Endodermal cell (in vitro differentiated cells): ENCODE results near the gene CACHD1. TPM values are rescaled to one million over a fixed set of nuclear protein-coding genes. Genes with fewer than 3 reads are reported as not detected.
A peak's percentile ranks its signal among the peaks of the same experiment; 100 is the strongest.

ENCODE experiments used
- DNase-seq: peaks from one replicate; pipeline ENCODE4 v3.0.0-alpha.2; 2017
- H3K27ac ChIP-seq: 2 replicates; pipeline ENCODE4 v1.5.1; 2013; ENCODE audit warnings: mild to moderate bottlenecking, low read depth, low read length, moderate library complexity
- H3K27me3 ChIP-seq: 2 replicates; pipeline ENCODE4 v1.6.1; 2013; ENCODE audit warnings: mild to moderate bottlenecking, low read length, moderate library complexity; ENCODE audit not compliant: insufficient read depth, control insufficient read depth, poor library complexity, severe bottlenecking
- H3K36me3 ChIP-seq: 2 replicates; pipeline ENCODE4 v1.7.0; 2013; ENCODE audit warnings: mild to moderate bottlenecking, low read length, moderate library complexity; ENCODE audit not compliant: control insufficient read depth, insufficient read depth
- H3K4me1 ChIP-seq: one replicate; pipeline ENCODE4 v1.7.0; 2013; ENCODE audit warnings: low read length; ENCODE audit not compliant: control insufficient read depth, insufficient read depth
- H3K4me3 ChIP-seq: 2 replicates; pipeline ENCODE4 v1.5.1; 2013; ENCODE audit warnings: mild to moderate bottlenecking, low read length, moderate library complexity
- H3K9ac ChIP-seq: 2 replicates; pipeline ENCODE4 v1.6.1; 2013; ENCODE audit warnings: mild to moderate bottlenecking, low read length, moderate library complexity; ENCODE audit not compliant: poor library complexity, severe bottlenecking; ENCODE audit errors: extremely low read depth
- H3K9me3 ChIP-seq: 2 replicates; pipeline ENCODE4 v1.6.1; 2013; ENCODE audit warnings: mild to moderate bottlenecking, low read length, moderate library complexity; ENCODE audit not compliant: control insufficient read depth
- H3K27ac Mint-ChIP-seq: 2 replicates; pipeline ENCODE4 v1.8.0; 2020; ENCODE audit warnings: mixed read lengths
- H3K27me3 Mint-ChIP-seq: 2 replicates; pipeline ENCODE4 v1.8.0; 2021; ENCODE audit warnings: mild to moderate bottlenecking, mixed read lengths; ENCODE audit not compliant: insufficient read depth
- H3K36me3 Mint-ChIP-seq: 2 replicates; pipeline ENCODE4 v1.8.0; 2020; ENCODE audit warnings: low read depth, mixed read lengths
- H3K4me1 Mint-ChIP-seq: 2 replicates; pipeline ENCODE4 v1.8.0; 2020; ENCODE audit warnings: mixed read lengths
- H3K4me3 Mint-ChIP-seq: 2 replicates; pipeline ENCODE4 v1.8.0; 2020; ENCODE audit warnings: mild to moderate bottlenecking, moderate library complexity, mixed read lengths
- H3K9me3 Mint-ChIP-seq: 2 replicates; pipeline ENCODE4 v1.8.0; 2020; ENCODE audit warnings: mild to moderate bottlenecking, mixed read lengths
- CTCF ChIP-seq: fragments of 200-600 bp; sonication (generic); conservative IDR thresholded peaks from 2 replicates; pipeline ENCODE4 v1.5.0; 2021; ENCODE audit warnings: antibody characterized with exemption, mild to moderate bottlenecking
- WGBS, 2 experiments: methylation state at CpG; one replicate each; pipeline versions ENCODE4 v1.1.5 to v1.1.7; 2013; ENCODE audit warnings: missing lambda C conversion rate in 2 of 2, mixed read lengths in 1 of 2; ENCODE audit not compliant: insufficient coverage in 1 of 2, insufficient read length in 1 of 2; 5-methylcytosine and 5-hydroxymethylcytosine counted together
- total RNA-seq, 2 donors: library from RNA; stranded (reverse); fragmentation: NEBNext Ultra II Directional in 1 of 2; extraction: Animal tissue kit (Norgen Biotek cat#: 25700) in 1 of 2; gene quantifications; 2 replicates in 1 of 2; 3 replicates in 1 of 2; pipeline ENCODE4 v1.2.1, GENCODE V29; 2021

The CACHD1 gene
- total RNA-seq, 2 donors from 2014 or later, result 29.2 to 40.7 TPM

DNA sequence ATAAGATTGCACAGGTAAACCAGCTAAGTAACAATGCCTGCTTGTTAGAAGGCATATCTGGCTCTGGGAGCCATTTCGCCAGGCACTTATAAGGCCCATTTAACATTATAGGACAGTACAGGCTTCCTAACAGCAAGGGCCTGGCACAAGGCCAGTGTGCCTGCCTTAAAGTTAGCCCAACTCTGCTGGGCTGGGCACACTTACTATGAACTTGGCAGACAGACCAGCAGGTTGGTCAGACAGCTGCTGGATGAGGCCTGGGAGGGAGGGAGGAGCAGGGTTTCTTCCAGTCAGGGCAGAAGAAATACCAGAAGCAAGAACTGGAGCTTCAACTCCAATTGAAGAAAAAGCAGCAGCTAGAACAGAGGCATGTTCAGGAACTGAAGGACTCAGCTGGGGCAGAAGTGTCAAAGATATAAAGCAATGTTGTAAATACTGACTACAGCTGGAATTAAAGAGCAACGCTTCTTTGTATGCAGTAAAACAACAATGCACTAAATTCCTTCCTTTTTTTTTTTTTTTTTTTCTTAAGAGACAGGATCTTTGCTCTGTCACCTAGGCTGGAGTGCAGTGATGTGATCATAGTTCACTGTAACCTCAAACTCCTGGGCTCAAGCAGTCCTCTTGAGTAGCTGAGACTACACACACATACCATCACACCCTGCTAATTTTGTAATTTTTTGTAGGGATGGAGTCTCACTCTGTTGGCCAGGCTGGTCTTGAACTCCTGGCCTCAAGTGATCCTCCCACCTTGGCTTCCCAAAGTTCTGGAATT lies 4.9 kb downstream of the CACHD1 start:
- no peaks in the 10 kb centered on the region for H3K9me3 Mint-ChIP-seq
- peaks cover 22% of the 10 kb centered on the region for H3K4me1 ChIP-seq
- H3K27me3 ChIP-seq, result no peaks in the 10 kb centered on the region
- no peaks in the 10 kb centered on the region for H3K27me3 Mint-ChIP-seq
- H3K4me1 Mint-ChIP-seq, result peaks cover 51% of the 10 kb centered on the region
- peaks cover 3% of the 10 kb centered on the region for H3K36me3 Mint-ChIP-seq
- TF ChIP-seq CTCF, result no peak
- DNase-seq, result peak; percentile 47
- H3K9ac ChIP-seq, result peak overlapping the region; percentile 21
- no peaks in the 10 kb centered on the region for H3K36me3 ChIP-seq
- H3K4me3 Mint-ChIP-seq, result peak overlapping the region; percentile 93
- no peak overlapping the region for H3K27ac ChIP-seq
- no peaks in the 10 kb centered on the region for H3K9me3 ChIP-seq
- H3K27ac Mint-ChIP-seq, result peak overlapping the region; percentile 35
- 79 to 87% methylated on average over 2 of the region's 2 CpGs for WGBS, 2 experiments
- peak overlapping the region; percentile 83 for H3K4me3 ChIP-seq

DNA sequence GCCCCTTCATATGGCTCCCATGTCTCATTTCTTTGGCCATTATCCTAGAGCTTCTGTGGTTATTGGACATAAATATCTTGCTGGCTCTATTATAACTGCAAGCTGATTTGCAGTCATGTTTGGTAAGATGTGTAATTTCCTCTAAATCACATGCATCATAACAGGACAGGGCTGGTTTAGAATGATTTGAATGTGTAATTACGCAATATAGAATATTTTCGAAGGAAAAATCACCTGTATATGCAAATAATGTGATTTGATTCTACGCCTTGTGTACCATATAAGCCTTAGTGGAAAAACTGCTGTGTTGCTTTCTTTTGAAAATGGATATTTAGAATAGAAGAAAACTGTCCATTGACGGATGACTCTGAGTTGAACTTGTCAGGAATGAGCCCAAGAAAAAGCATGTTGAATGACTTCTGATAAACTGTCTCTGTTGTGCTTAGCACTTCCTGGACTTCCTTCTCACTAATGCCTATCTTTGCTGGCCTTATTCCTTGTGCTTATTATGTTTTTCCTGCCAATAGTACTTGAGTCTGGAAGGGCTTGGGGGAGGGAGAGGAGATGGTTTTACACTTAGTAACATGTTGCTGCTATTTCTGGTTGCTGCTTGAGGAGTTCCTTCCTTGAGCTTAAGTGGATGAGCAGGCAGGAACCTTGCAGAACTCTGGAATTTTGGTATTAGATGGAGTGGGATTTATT lies 6.5 kb downstream of the CACHD1 start:
- no peaks in the 10 kb centered on the region for H3K27me3 ChIP-seq
- peak overlapping the region; percentile 2 for H3K4me3 ChIP-seq
- 94 to 98% methylated on average over 4 of the region's 4 CpGs for WGBS, 2 experiments
- no peak overlapping the region for H3K4me3 Mint-ChIP-seq
- no peak overlapping the region for H3K27ac ChIP-seq
- H3K27me3 Mint-ChIP-seq, result no peaks in the 10 kb centered on the region
- no peaks in the 10 kb centered on the region for H3K9me3 ChIP-seq
- H3K4me1 Mint-ChIP-seq, result peaks cover 64% of the 10 kb centered on the region
- H3K4me1 ChIP-seq, result peaks cover 25% of the 10 kb centered on the region
- TF ChIP-seq CTCF, result no peak
- H3K36me3 ChIP-seq, result no peaks in the 10 kb centered on the region
- H3K9ac ChIP-seq, result no peak overlapping the region
- H3K9me3 Mint-ChIP-seq, result no peaks in the 10 kb centered on the region
- H3K27ac Mint-ChIP-seq, result no peak overlapping the region
- no peak for DNase-seq
- peaks cover 7% of the 10 kb centered on the region for H3K36me3 Mint-ChIP-seq

DNA sequence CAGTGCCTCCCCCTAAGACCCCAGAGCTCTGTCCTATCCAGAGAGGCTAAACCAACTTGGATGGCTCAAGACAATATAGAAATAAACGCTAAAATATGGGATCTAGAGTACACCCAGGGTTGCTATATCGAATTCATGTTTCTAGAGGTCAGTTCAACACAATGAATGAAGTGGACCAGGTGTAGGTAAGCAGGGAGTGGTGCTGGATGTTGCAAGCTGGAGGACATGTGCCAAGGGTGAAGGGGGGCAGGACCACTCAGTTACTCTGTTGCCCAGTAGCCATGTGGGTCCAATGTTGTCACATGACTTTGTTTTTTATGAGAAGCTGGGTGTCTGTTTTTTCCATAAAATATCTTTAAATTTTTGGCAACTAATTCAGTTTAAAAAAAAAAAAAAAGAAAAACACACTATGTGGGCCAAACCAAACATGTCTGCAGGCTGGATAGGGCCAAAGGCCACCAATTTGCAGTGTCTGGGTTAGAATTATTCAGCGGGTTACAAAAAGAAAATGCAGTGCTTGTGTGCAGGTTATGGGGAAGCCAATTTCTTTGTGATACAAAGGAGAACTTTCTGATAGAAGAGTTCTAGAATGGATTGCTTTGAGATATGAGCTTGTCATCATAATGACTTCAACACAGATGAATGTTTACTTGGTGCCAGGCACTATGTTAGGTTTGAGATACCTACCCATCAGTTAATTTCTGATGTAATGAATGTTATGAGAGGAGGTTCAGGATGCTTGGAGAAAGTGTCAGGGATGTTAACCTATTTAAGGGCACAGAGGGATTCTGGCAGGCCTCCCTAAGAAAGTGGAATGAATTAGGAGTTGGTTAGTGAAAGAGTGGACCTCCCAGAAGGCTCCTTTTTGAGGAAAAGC lies 8.9 kb downstream of the CACHD1 start:
- H3K36me3 ChIP-seq, result no peaks in the 10 kb centered on the region
- WGBS, 2 experiments, result 94 to 100% methylated on average over 3 of the region's 3 CpGs
- H3K9me3 ChIP-seq, result no peaks in the 10 kb centered on the region
- H3K36me3 Mint-ChIP-seq, result peaks cover 8% of the 10 kb centered on the region
- H3K4me3 ChIP-seq, result no peak overlapping the region
- H3K9ac ChIP-seq, result no peak overlapping the region
- peaks cover 25% of the 10 kb centered on the region for H3K4me1 ChIP-seq
- H3K9me3 Mint-ChIP-seq, result no peaks in the 10 kb centered on the region
- no peak for TF ChIP-seq CTCF
- no peak for DNase-seq
- no peak overlapping the region for H3K27ac ChIP-seq
- H3K27me3 Mint-ChIP-seq, result no peaks in the 10 kb centered on the region
- H3K27me3 ChIP-seq, result no peaks in the 10 kb centered on the region
- H3K27ac Mint-ChIP-seq, result no peak overlapping the region
- H3K4me1 Mint-ChIP-seq, result peaks cover 64% of the 10 kb centered on the region
- no peak overlapping the region for H3K4me3 Mint-ChIP-seq
